ENCODE data around the gene RPS29.

- no peak for TF ChIP-seq EP300 (IDR thresholded peaks at IDR 0.05; ENCODE audit: low read depth)
- TF ChIP-seq POLR2A (IDR thresholded peaks at IDR 0.05) = no peak
- TF ChIP-seq, protein P1, sequence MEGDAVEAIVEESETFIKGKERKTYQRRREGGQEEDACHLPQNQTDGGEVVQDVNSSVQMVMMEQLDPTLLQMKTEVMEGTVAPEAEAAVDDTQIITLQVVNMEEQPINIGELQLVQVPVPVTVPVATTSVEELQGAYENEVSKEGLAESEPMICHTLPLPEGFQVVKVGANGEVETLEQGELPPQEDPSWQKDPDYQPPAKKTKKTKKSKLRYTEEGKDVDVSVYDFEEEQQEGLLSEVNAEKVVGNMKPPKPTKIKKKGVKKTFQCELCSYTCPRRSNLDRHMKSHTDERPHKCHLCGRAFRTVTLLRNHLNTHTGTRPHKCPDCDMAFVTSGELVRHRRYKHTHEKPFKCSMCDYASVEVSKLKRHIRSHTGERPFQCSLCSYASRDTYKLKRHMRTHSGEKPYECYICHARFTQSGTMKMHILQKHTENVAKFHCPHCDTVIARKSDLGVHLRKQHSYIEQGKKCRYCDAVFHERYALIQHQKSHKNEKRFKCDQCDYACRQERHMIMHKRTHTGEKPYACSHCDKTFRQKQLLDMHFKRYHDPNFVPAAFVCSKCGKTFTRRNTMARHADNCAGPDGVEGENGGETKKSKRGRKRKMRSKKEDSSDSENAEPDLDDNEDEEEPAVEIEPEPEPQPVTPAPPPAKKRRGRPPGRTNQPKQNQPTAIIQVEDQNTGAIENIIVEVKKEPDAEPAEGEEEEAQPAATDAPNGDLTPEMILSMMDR (IDR thresholded peaks at IDR 0.05) = no peak
Measured at GRCh38 chr14:49622022-49622607, 35.9 kb upstream of the RPS29 start.
